Vagina (tissue), 2 donors: ENCODE measurements around the gene GSG1L. TPM values are rescaled to one million over a fixed set of nuclear protein-coding genes. Genes with fewer than 3 reads are reported as not detected.

Experiments used
- DNase-seq, 2 donors: peaks; one replicate each; pipeline ENCODE4 v3.0.0-alpha.2; 2017; ENCODE audit errors: extremely low spot score in 2 of 2
- H3K27ac ChIP-seq: fragments of 200-600 bp; sonication (generic); one replicate; pipeline ENCODE4 v1.5.1; 2019
- H3K27me3 ChIP-seq: fragments of 200-600 bp; sonication (generic); one replicate; pipeline ENCODE4 v1.5.1; 2019
- H3K36me3 ChIP-seq, 2 donors: fragments of 200-600 bp; sonication (generic); one replicate each; pipeline ENCODE4 v1.5.1; 2017 to 2019
- H3K4me1 ChIP-seq: fragments of 200-600 bp; sonication (generic); one replicate; pipeline ENCODE4 v1.5.1; 2019
- H3K4me3 ChIP-seq, 2 donors: fragments of 200-600 bp; sonication (generic); 1 replicate in 1 of 2; 2 replicates in 1 of 2; pipeline ENCODE4 v1.5.1; 2016 to 2019
- H3K9me3 ChIP-seq: fragments of 200-600 bp; sonication (generic); one replicate; pipeline ENCODE4 v1.5.1; 2019
- CTCF ChIP-seq, 3 experiments: fragments of 450-650 bp in 2 of 3; fragments of 200-600 bp in 1 of 3; sonication (generic) in 1 of 3; IDR thresholded peaks; one replicate each; pipeline ENCODE4 v1.5.1; 2017 to 2019; ENCODE audit warnings: antibody characterized with exemption in 3 of 3, mild to moderate bottlenecking in 2 of 3, moderate library complexity in 2 of 3
- POLR2A ChIP-seq, 2 donors: fragments of 450-650 bp; IDR thresholded peaks; one replicate each; pipeline ENCODE4 v1.6.1; 2017; ENCODE audit warnings: antibody characterized with exemption in 2 of 2, mild to moderate bottlenecking in 2 of 2, moderate library complexity in 2 of 2
- POLR2AphosphoS5 ChIP-seq, 2 donors: sonication (generic); formaldehyde crosslinking; IDR thresholded peaks; one replicate each; pipeline ENCODE4 v1.9.0; 2017; ENCODE audit warnings: antibody characterized with exemption in 2 of 2, mild to moderate bottlenecking in 2 of 2, low read depth in 1 of 2; ENCODE audit not compliant: insufficient read depth in 1 of 2
- intact Hi-C: fragments of 100-400 bp; cut with DNase I; formaldehyde crosslinking; loops from one replicate; pipeline ENCODE4 v1.15.1; 2023
- total RNA-seq: library from RNA; depleted of rRNA; stranded (reverse); fragments of >200 nt; gene quantifications from one replicate; pipeline ENCODE4 v1.2.3, GENCODE V29; 2016

Gene GSG1L
- total RNA-seq, 1 donor from 2014 or later, result not detected

GRCh38 chr16:27822996-27823395, 240.5 kb downstream of the GSG1L start:
- intact Hi-C loops, result no loop called here
- H3K27ac ChIP-seq, result no peak overlapping the region
- DNase-seq, result no peak

GRCh38 chr16:27822529-27822928, 241.0 kb downstream of the GSG1L start:
- no peaks in the 10 kb centered on the region for H3K9me3 ChIP-seq
- TF ChIP-seq POLR2A (IDR thresholded peaks at IDR 0.05) (no peak), POLR2AphosphoS5 (IDR thresholded peaks at IDR 0.05; ENCODE audit: insufficient read depth in 1 of 2, low read depth in 1 of 2) (no peak), CTCF (IDR thresholded peaks at IDR 0.05) (no peak)
- no peaks in the 10 kb centered on the region for H3K4me1 ChIP-seq
- no peak overlapping the region for H3K4me3 ChIP-seq
- no peak for DNase-seq
- H3K27me3 ChIP-seq, result no peaks in the 10 kb centered on the region
- H3K27ac ChIP-seq, result no peak overlapping the region
- H3K36me3 ChIP-seq, result no peaks in the 10 kb centered on the region
- intact Hi-C loops, result no loop called here

More at GRCh38 chr16:27822996-27823395, 240.5 kb downstream of the GSG1L start:
- Histone ChIP-seq H3K4me3 (no peak overlapping the region), H3K27me3 (no peaks in the 10 kb centered on the region), H3K4me1 (no peaks in the 10 kb centered on the region), H3K36me3 (no peaks in the 10 kb centered on the region), H3K9me3 (no peaks in the 10 kb centered on the region)
- no peak for TF ChIP-seq POLR2A (IDR thresholded peaks at IDR 0.05)
- TF ChIP-seq CTCF (IDR thresholded peaks at IDR 0.05), result no peak
- no peak for TF ChIP-seq POLR2AphosphoS5 (IDR thresholded peaks at IDR 0.05; ENCODE audit: insufficient read depth in 1 of 2, low read depth in 1 of 2)

- no peaks in the 10 kb centered on the region for H3K9me3 ChIP-seq
- TF ChIP-seq POLR2A (IDR thresholded peaks at IDR 0.05), result no peak
- no peak for TF ChIP-seq POLR2AphosphoS5 (IDR thresholded peaks at IDR 0.05; ENCODE audit: insufficient read depth in 1 of 2, low read depth in 1 of 2)
- no peak for TF ChIP-seq CTCF (IDR thresholded peaks at IDR 0.05)
- H3K36me3 ChIP-seq, result no peaks in the 10 kb centered on the region
- DNase-seq, result no peak
- no peak overlapping the region for H3K27ac ChIP-seq
- no peaks in the 10 kb centered on the region for H3K4me1 ChIP-seq
- H3K27me3 ChIP-seq, result no peaks in the 10 kb centered on the region
- H3K4me3 ChIP-seq, result no peak overlapping the region
- intact Hi-C loops, result no loop called here
Observed at GRCh38 chr16:27820646-27821345, 242.7 kb downstream of the GSG1L start.

- DNase-seq, result no peak
- intact Hi-C loops, result no loop called here
Observed at GRCh38 chr16:27819881-27820610, 243.5 kb downstream of the GSG1L start.

More at GRCh38 chr16:27819881-27820610, 243.5 kb downstream of the GSG1L start:
- H3K9me3 ChIP-seq, result no peaks in the 10 kb centered on the region
- no peaks in the 10 kb centered on the region for H3K4me1 ChIP-seq
- H3K4me3 ChIP-seq, result no peak overlapping the region
- H3K27ac ChIP-seq, result no peak overlapping the region
- TF ChIP-seq CTCF (IDR thresholded peaks at IDR 0.05) (no peak), POLR2A (IDR thresholded peaks at IDR 0.05) (no peak), POLR2AphosphoS5 (IDR thresholded peaks at IDR 0.05; ENCODE audit: insufficient read depth in 1 of 2, low read depth in 1 of 2) (no peak)
- no peaks in the 10 kb centered on the region for H3K27me3 ChIP-seq
- H3K36me3 ChIP-seq, result no peaks in the 10 kb centered on the region
